H1 (cell line): Measurements from ENCODE around the gene LHPP. TPM values are rescaled to one million over a fixed set of nuclear protein-coding genes. Genes with fewer than 3 reads are reported as not detected.

ENCODE experiments used
- CTCF ChIA-PET: fragments of 300-600 bp; sonication (Branson Sonifier 250); formaldehyde crosslinking; loops from one replicate; lab custom pipeline; 2021; ENCODE audit not compliant: partially characterized antibody; lab: Charles Lee
- POLR2A ChIA-PET: fragments of 300-600 bp; sonication (Branson Sonifier 250); formaldehyde crosslinking; loops from one replicate; lab custom pipeline; 2021; ENCODE audit warnings: inconsistent platforms; ENCODE audit not compliant: partially characterized antibody; lab: Charles Lee
- DNase-seq, 2 experiments: peaks; one replicate each; pipeline versions ENCODE4 v3.0.0 to v3.0.0-alpha.2; 2010 to 2022; ENCODE audit warnings: low spot score in 2 of 2, low read depth in 1 of 2, mixed read lengths in 1 of 2
- FAIRE-seq: peaks from 2 replicates; lab custom pipeline; 2011; peaks lifted over from hg19 to GRCh38; lab: Jason Lieb, UNC
- H2AFZ ChIP-seq: 2 replicates; pipeline ENCODE4 v1.8.1; 2012; ENCODE audit warnings: low read length, inconsistent platforms
- H2AK5ac ChIP-seq: 2 replicates; pipeline ENCODE4 v1.6.1; 2013; ENCODE audit warnings: low read depth, low read length
- H2BK120ac ChIP-seq: replicated peaks from 2 replicates; pipeline ENCODE3; 2013; ENCODE audit warnings: low read depth, low read length, inconsistent platforms
- H2BK12ac ChIP-seq: 2 replicates; pipeline ENCODE4 v1.6.1; 2013; ENCODE audit warnings: low read depth, low read length
- H2BK15ac ChIP-seq: 2 replicates; pipeline ENCODE4 v1.6.1; 2013; ENCODE audit warnings: low read length
- H2BK20ac ChIP-seq: 2 replicates; pipeline ENCODE4 v1.6.1; 2013; ENCODE audit warnings: low read length
- H2BK5ac ChIP-seq: 2 replicates; pipeline ENCODE4 v1.6.1; 2013; ENCODE audit warnings: low read depth, low read length
- H3K14ac ChIP-seq: 2 replicates; pipeline ENCODE4 v1.6.1; 2013; ENCODE audit warnings: inconsistent platforms; ENCODE audit not compliant: insufficient read length
- H3K18ac ChIP-seq: 2 replicates; pipeline ENCODE4 v1.6.1; 2013; ENCODE audit warnings: low read length; ENCODE audit errors: extremely low read depth
- H3K23ac ChIP-seq: 2 replicates; pipeline ENCODE4 v1.6.1; 2013; ENCODE audit warnings: inconsistent platforms; ENCODE audit not compliant: insufficient read length
- H3K23me2 ChIP-seq: 2 replicates; pipeline ENCODE4 v1.6.1; 2013; ENCODE audit warnings: low read depth, low read length
- H3K27ac ChIP-seq: 2 replicates; pipeline ENCODE4 v1.6.1; 2011; ENCODE audit warnings: low read depth, low read length, inconsistent platforms
- H3K27me3 ChIP-seq, 4 experiments: replicated peaks in 1 of 4; 1 replicate in 1 of 4; 2 replicates in 3 of 4; pipeline versions ENCODE4 v1.6.1 to v1.8.1; 2011 to 2013; ENCODE audit warnings: low read length in 3 of 4, mild to moderate bottlenecking in 3 of 4, inconsistent platforms in 2 of 4, mixed read lengths in 2 of 4, moderate library complexity in 1 of 4; ENCODE audit not compliant: control insufficient read depth in 3 of 4, insufficient read depth in 3 of 4; ENCODE audit errors: extremely low read depth in 1 of 4
- H3K36me3 ChIP-seq, 4 experiments: 2 replicates each; pipeline versions ENCODE4 v1.6.1 to v1.8.1; 2011 to 2013; ENCODE audit warnings: mild to moderate bottlenecking in 4 of 4, low read length in 3 of 4, moderate library complexity in 2 of 4, control low read depth in 1 of 4, inconsistent platforms in 1 of 4; ENCODE audit not compliant: insufficient read depth in 4 of 4, control insufficient read depth in 2 of 4
- H3K4ac ChIP-seq: replicated peaks from 2 replicates; pipeline ENCODE3; 2013; ENCODE audit warnings: low read length, low read depth, mixed read lengths, inconsistent platforms; ENCODE audit not compliant: insufficient read length
- H3K4me1 ChIP-seq, 4 experiments: replicated peaks in 1 of 4; 1 replicate in 1 of 4; 2 replicates in 3 of 4; pipeline versions ENCODE4 v1.6.1 to v1.8.1; 2011 to 2013; ENCODE audit warnings: low read length in 3 of 4, inconsistent platforms in 2 of 4, mixed read lengths in 1 of 4; ENCODE audit not compliant: insufficient read depth in 4 of 4, control insufficient read depth in 3 of 4
- H3K4me2 ChIP-seq, 2 experiments: 2 replicates each; pipeline versions ENCODE4 v1.6.1 to v1.8.1; 2011 to 2013; ENCODE audit warnings: low read depth in 2 of 2, low read length in 2 of 2, control low read depth in 1 of 2, inconsistent platforms in 1 of 2, mild to moderate bottlenecking in 1 of 2; ENCODE audit not compliant: insufficient read depth in 1 of 2
- H3K4me3 ChIP-seq, 4 experiments: fragments of 200-600, 300-600 bp in 1 of 4; sonication (generic), shearing (Covaris generic), sonication (Bioruptor Twin) in 1 of 4; 2 replicates each; pipeline versions ENCODE4 v1.5.1 to v1.8.1; 2011 to 2016; ENCODE audit warnings: low read length in 4 of 4, low read depth in 3 of 4, control low read depth in 2 of 4, inconsistent platforms in 2 of 4, mild to moderate bottlenecking in 2 of 4, mixed read lengths in 1 of 4, moderate library complexity in 1 of 4; ENCODE audit not compliant: insufficient read depth in 2 of 4; ENCODE audit errors: extremely low read depth in 1 of 4
- H3K56ac ChIP-seq: replicated peaks from 2 replicates; pipeline ENCODE3; 2013; ENCODE audit warnings: low read depth, mild to moderate bottlenecking, mixed read lengths, low read length, inconsistent platforms; ENCODE audit not compliant: insufficient read length
- H3K79me1 ChIP-seq: 2 replicates; pipeline ENCODE4 v1.6.1; 2013; ENCODE audit warnings: low read depth, low read length, control low read depth
- H3K79me2 ChIP-seq, 2 experiments: 2 replicates each; pipeline versions ENCODE4 v1.6.1 to v1.8.1; 2012 to 2013; ENCODE audit warnings: low read length in 2 of 2, mild to moderate bottlenecking in 2 of 2, inconsistent platforms in 1 of 2; ENCODE audit not compliant: insufficient read depth in 2 of 2, control insufficient read depth in 1 of 2
- H3K9ac ChIP-seq, 4 experiments: replicated peaks in 1 of 4; 1 replicate in 1 of 4; 2 replicates in 3 of 4; pipeline versions ENCODE4 v1.6.1 to v1.8.1; 2011 to 2013; ENCODE audit warnings: low read depth in 3 of 4, low read length in 3 of 4, control low read depth in 2 of 4, mild to moderate bottlenecking in 2 of 4, moderate library complexity in 2 of 4, inconsistent platforms in 1 of 4; ENCODE audit errors: extremely low read depth in 1 of 4
- H3K9me3 ChIP-seq, 2 experiments: 2 replicates each; pipeline versions ENCODE4 v1.6.1 to v1.8.1; 2012 to 2013; ENCODE audit warnings: mild to moderate bottlenecking in 2 of 2, moderate library complexity in 2 of 2, control low read depth in 1 of 2, inconsistent platforms in 1 of 2, low read depth in 1 of 2, low read length in 1 of 2, mixed read lengths in 1 of 2; ENCODE audit not compliant: insufficient read depth in 2 of 2
- H4K20me1 ChIP-seq, 2 experiments: replicated peaks in 1 of 2; 2 replicates each; pipeline versions ENCODE3 to v1.8.1; 2011 to 2013; ENCODE audit warnings: inconsistent platforms in 2 of 2, low read length in 2 of 2, mild to moderate bottlenecking in 1 of 2; ENCODE audit not compliant: insufficient read depth in 2 of 2, control insufficient read depth in 1 of 2
- H4K5ac ChIP-seq: 2 replicates; pipeline ENCODE4 v1.6.1; 2013; ENCODE audit warnings: low read length, low read depth, mixed read lengths, inconsistent platforms; ENCODE audit not compliant: insufficient read length
- H4K8ac ChIP-seq: 2 replicates; pipeline ENCODE4 v1.8.0; 2013; ENCODE audit warnings: mild to moderate bottlenecking, moderate library complexity, low read length, inconsistent platforms; ENCODE audit not compliant: insufficient read depth; ENCODE audit errors: extremely low read depth
- H4K91ac ChIP-seq: replicated peaks from 2 replicates; pipeline ENCODE3; 2013; ENCODE audit warnings: low read length, mixed read lengths, inconsistent platforms; ENCODE audit not compliant: insufficient read length
- ASH2L ChIP-seq: fragments of 200-600, 300-600 bp; sonication (generic); IDR thresholded peaks from one replicate; pipeline ENCODE4 v1.7.1; 2017; ENCODE audit warnings: low read length
- CBX8 ChIP-seq: fragments of 300-800, 300-1000 bp; sonication (generic); IDR thresholded peaks from 2 replicates; pipeline ENCODE4 v1.7.1; 2016; ENCODE audit warnings: low read depth, low read length, borderline replicate concordance
- EGR1 ChIP-seq: IDR thresholded peaks from 2 replicates; pipeline ENCODE4 v1.6.1; 2011; ENCODE audit warnings: low read depth, low read length, borderline replicate concordance
- HDAC6 ChIP-seq: IDR thresholded peaks from one replicate; pipeline ENCODE4 v1.7.1; 2012; ENCODE audit warnings: low read depth, mild to moderate bottlenecking, inconsistent platforms, low read length, moderate library complexity
- KDM5A ChIP-seq: fragments of 200-600 bp; IDR thresholded peaks from 2 replicates; pipeline ENCODE4 v1.7.1; 2012; ENCODE audit warnings: mild to moderate bottlenecking, low read length, inconsistent platforms, mixed read lengths
- POLR2A ChIP-seq, 2 experiments: IDR thresholded peaks; 1 replicate in 1 of 2; 2 replicates in 1 of 2; pipeline ENCODE4 v1.6.1; 2011; ENCODE audit warnings: low read depth in 2 of 2, low read length in 2 of 2, mild to moderate bottlenecking in 2 of 2; ENCODE audit errors: control extremely low read depth in 1 of 2
- SAP30 ChIP-seq: fragments of 300-600 bp; sonication (generic); IDR thresholded peaks from 2 replicates; pipeline ENCODE4 v1.7.1; 2012; ENCODE audit warnings: low read length, moderate library complexity, mild to moderate bottlenecking, inconsistent platforms; ENCODE audit not compliant: insufficient read depth, insufficient replicate concordance
- SIX5 ChIP-seq: IDR thresholded peaks from 2 replicates; pipeline ENCODE4 v1.6.1; 2011; ENCODE audit warnings: mild to moderate bottlenecking, low read depth, low read length
- WGBS, 2 experiments: shearing (Covaris generic) in 1 of 2; methylation state at CpG; one replicate each; pipeline versions ENCODE4 v1.1.6 to v1.1.7; 2013 to 2015; ENCODE audit warnings: low lambda C conversion rate in 2 of 2, mixed read lengths in 2 of 2, inconsistent platforms in 1 of 2, low coverage in 1 of 2, missing lambda C conversion rate in 1 of 2; ENCODE audit not compliant: insufficient replicate concordance in 2 of 2, insufficient coverage in 1 of 2, insufficient read length in 1 of 2; ENCODE audit errors: extremely low coverage in 1 of 2, missing lambda C conversion rate in 1 of 2; 5-methylcytosine and 5-hydroxymethylcytosine counted together
- polyA plus RNA-seq, 7 experiments: library from polyadenylated mRNA; depleted of rRNA in 3 of 7; stranded (reverse) in 5 of 7; unstranded in 2 of 7; fragments of >200 nt in 5 of 7; fragments of 200-250 nt in 2 of 7; gene quantifications; 1 replicate in 5 of 7; 2 replicates in 1 of 7; 4 replicates in 1 of 7; pipeline versions ENCODE4 v1.2.1 to v1.2.3, GENCODE V29; 2011 to 2013; ENCODE audit warnings: missing spikeins in 2 of 7, mixed read lengths in 2 of 7
- total RNA-seq: library from RNA; stranded (reverse); fragmentation: NEBNext Ultra II Directional; extraction: Animal tissue kit (Norgen Biotek cat#: 25700); gene quantifications from 2 replicates; pipeline ENCODE4 v1.2.1, GENCODE V29; 2021

The LHPP gene
- total and polyA plus RNA-seq, 2 of the 8 experiments (the other 6 are each of a cell fraction or from before 2014, with no cell fraction given): 26.0 to 45.0 TPM

GRCh38 chr10:124575107-124576035 lies 113.7 kb downstream of the LHPP start:
- Histone ChIP-seq H3K4me2 (no peak overlapping the region), H3K36me3 (no peaks in the 10 kb centered on the region), H3K18ac (no peak overlapping the region), H3K4ac (no peak overlapping the region), H2AFZ (no peak overlapping the region), H3K9me3 (0 out of 4 replicates have a peak, but pooled peaks cover 0 to 8% of the 10 kb centered on the region in 2 experiments), H4K8ac (no peak overlapping the region), H2AK5ac (no peak overlapping the region), H3K14ac (no peak overlapping the region), H2BK20ac (no peak overlapping the region), H4K20me1 (peaks cover 2 to 7% of the 10 kb centered on the region in 2 experiments), H3K23ac (no peak overlapping the region), H3K56ac (no peak overlapping the region), H2BK5ac (no peak overlapping the region), H3K27ac (no peak overlapping the region), H3K4me1 (no peaks in the 10 kb centered on the region; a peak in 1 of 7 replicates), H3K27me3 (no peaks in the 10 kb centered on the region), H3K79me1 (no peaks in the 10 kb centered on the region; the same call in 1 of the 2 replicates), H2BK12ac (peak overlapping the region; percentile 9; the same call in 1 of the 2 replicates), H3K4me3 (no peak overlapping the region), H3K79me2 (no peaks in the 10 kb centered on the region), H2BK120ac (no peak overlapping the region), H4K91ac (no peak overlapping the region), H4K5ac (no peak overlapping the region), H2BK15ac (no peak overlapping the region), H3K23me2 (no peaks in the 10 kb centered on the region), H3K9ac (no peak overlapping the region)
- ChIA-PET CTCF (interaction anchor here (1.0 to 2.2 kb wide), 6 partner anchors 10 to 69 kb away, joined by 3 to 8 read pairs (median 4); no protein-coding TSS in a partner anchor), POLR2A (no interaction called here)
- FAIRE-seq (no peak), DNase-seq (no peak)
- WGBS, 2 experiments: 92% methylated on average over 21 of the region's 22 CpGs; no CpG with 5 or more reads in 1 of the 2 experiments
- TF ChIP-seq EGR1: no peak
- TF ChIP-seq SAP30: no peak
- no peak for TF ChIP-seq HDAC6
- no peak for TF ChIP-seq KDM5A
- TF ChIP-seq POLR2A (IDR thresholded peaks at IDR 0.05; ENCODE audit: control extremely low read depth in 1 of 2, low read depth in 2 of 2, low read length in 2 of 2): no peak
- no peak for TF ChIP-seq ASH2L
- no peak for TF ChIP-seq SIX5
- TF ChIP-seq CBX8: no peak
